Skeletal muscle cell (primary cell): ENCODE data around the gene TMEM201.

Experiments
- DNase-seq: peaks from one replicate; pipeline ENCODE4 v3.0.0-alpha.2; 2010; ENCODE audit warnings: low read depth
- H3K4me3 ChIP-seq: 2 replicates; pipeline ENCODE4 v1.5.1; 2011; ENCODE audit warnings: low read depth, mild to moderate bottlenecking, control low read depth, low read length, moderate library complexity

Gene TMEM201

DNA sequence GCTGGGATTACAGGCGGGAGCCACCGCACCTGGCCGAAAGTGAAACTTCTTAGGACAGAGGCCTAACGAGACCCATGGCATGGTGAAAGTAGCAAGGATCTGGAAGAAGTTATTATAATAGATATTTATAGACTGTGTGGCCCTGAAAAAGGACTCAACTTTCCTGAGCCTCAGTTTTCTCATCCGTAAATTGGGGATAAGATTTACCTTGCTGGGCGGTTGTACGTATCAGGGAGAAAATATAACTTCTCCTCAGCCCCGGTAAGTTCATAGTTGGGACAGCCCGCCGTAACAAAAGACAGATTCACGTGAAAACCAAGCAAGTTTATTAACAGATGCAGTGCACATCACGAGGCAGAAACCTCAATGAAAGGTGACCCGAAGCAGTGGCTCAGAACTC, 57.3 kb downstream of the TMEM201 start:
- no peak overlapping the region for H3K4me3 ChIP-seq
- DNase-seq, result no peak

DNA sequence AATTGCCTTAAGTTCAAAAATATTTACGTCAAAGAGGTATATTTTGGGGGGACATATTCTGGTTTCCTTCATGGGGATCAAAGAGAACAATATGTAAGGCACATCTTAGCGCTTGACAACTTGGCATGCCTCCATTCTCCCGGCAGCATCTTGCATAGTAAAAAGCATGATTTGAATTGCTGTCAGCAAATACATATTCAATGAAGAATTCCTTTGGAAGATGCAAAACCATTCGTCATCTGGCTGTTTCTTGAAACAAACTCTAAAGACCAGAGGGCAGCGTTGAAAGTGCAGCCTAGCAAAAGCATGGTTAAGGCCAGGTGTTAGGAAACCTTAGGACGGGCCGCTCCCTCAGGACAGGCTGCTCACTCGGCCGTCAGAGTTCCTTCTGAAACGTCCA, 59.5 kb downstream of the TMEM201 start:
- no peak overlapping the region for H3K4me3 ChIP-seq
- DNase-seq, result no peak

DNA sequence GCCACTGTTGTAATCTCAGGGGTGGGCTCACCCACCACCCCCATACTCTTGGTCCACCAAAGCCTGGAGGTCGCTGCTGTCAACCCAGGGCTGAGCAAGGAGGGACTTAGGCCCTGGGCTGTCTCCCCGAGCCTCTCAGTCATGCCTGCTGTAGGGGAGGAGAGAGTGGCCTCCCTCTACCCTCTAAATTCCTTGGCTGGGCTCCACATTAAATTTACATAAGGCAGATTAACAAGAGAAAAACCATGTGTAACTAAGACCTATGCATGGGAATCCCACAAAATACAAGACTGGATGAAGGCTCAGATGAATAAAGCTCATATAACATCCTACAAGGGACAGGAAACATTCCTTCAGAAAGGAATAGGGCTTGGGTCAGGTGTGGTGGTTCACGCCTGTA, 61.1 kb downstream of the TMEM201 start:
- no peak for DNase-seq
- no peak overlapping the region for H3K4me3 ChIP-seq

DNA sequence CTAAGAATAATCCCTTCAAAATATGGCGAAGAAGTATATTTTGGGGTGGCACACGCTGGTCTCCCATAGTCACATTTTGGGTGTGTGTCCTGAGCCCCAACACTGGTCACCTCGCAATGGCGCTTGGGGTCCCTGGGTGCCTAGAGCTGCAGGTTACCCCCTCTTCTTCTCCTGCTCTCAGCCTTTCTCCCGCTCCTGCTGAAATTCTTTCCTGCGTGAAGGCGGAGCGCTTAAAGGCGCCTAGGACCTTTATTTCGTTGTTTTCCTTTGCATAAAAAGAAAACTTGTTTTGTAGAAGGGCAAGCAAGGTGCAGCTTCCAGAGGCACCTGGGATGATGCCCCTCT, 62.5 kb downstream of the TMEM201 start:
- peak overlapping the region; percentile 52 for H3K4me3 ChIP-seq
- no peak for DNase-seq

DNA sequence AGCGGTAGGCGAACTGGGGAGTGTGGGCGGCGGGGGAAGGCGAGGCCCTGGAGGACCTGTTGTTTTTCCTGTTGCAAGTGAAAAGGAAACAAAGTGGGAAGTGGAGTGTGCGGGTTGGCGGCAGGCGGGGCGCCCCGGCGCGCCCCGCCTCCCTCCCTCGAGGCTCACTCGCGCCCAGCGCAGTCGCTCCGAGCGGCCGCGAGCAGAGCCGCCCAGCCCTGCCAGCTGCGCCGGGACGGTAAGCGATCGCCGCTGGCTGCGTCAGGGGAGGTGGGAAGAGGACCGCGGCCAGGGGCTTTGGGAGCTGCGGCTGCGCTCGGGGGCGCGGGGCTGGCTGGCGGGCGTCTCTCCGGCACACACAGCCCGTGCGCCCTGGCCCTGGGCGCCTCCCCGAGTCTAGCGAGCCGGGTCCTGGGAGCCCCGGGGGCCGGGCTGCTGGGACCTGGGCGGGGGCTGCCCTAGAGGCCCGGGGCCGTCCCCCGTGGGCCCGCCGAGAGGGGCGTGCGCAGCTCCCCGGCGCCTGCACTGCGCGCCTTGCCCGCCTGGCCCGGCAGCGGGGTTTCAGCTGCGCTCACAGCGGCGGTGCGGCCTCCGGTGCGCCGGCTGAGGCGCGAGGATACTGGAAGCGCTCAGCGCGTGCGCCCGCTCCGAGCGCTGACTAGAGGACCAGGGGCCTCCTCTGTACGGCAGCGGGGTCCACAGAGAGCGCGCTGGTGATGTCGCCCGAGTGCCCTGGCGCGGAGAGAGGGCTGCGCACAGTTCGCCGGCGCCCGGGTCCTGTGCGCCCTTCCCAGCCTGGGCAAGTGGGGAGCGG, 63.1 kb downstream of the TMEM201 start, which contains the start of gene PIK3CD:
Gene PIK3CD (plus strand): TSS at position 167 of the 814 bp plus-strand sequence. CDS start 58,725 bp downstream, outside the sequence.
- no peak for DNase-seq
- H3K4me3 ChIP-seq, result peak within 1 kb of the TSS; percentile 52

DNA sequence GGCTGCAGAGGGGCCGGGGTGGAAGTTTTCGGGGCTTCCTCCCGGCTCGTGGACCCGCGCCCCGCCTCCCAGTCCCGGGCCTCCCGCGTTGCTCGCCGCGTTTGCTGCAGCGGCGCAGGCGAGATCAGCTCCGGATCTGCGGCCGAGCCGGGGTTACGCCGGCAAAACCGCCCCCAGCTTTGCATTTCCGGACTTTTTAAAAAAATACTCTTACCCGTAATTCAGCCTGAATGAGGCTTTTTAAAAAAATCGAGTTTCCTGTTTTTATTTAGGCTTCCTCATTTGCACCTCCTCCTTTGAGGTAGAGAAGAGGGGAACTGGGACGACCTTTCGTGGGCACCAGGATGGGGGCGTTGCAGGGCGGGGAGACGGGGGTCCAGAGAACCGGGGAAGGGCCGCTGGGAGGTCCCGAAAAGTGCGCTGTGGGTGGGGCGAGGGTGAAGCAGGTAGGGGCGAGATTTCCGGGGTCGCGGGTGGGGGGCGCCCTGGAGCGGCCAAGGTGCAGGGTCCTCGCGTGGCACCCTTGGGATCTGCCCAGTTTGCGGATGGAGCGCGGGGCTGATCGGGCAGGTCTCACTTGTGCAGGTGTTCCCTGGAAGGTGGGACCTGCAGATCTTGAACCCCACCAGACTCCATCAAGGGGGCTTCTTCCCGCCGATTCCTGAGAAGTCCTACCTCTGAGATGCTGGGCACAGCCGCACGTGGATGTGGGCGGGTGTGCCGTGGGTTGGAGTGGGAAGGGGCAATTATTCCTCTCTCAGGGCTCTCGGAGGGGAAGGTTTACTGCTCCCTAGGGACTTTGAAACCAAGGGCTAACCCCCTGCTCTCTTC, 63.9 kb downstream of the TMEM201 start:
- H3K4me3 ChIP-seq, result peak overlapping the region; percentile 52
- no peak for DNase-seq

DNA sequence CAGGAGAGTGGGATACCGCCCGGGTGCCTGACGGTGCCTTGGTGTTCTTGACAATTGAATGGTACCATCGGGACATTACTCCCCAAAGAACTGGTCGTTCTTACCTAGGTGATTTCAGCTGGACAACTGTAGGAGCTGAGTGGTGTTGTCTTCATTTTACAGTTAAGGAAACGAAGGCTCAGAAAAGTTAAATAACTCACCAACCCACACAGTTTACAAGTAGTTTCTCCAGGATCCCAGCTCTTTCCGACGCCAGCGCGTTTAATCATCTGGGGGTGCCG, 64.4 kb downstream of the TMEM201 start:
- no peak for DNase-seq
- H3K4me3 ChIP-seq, result no peak overlapping the region

DNA sequence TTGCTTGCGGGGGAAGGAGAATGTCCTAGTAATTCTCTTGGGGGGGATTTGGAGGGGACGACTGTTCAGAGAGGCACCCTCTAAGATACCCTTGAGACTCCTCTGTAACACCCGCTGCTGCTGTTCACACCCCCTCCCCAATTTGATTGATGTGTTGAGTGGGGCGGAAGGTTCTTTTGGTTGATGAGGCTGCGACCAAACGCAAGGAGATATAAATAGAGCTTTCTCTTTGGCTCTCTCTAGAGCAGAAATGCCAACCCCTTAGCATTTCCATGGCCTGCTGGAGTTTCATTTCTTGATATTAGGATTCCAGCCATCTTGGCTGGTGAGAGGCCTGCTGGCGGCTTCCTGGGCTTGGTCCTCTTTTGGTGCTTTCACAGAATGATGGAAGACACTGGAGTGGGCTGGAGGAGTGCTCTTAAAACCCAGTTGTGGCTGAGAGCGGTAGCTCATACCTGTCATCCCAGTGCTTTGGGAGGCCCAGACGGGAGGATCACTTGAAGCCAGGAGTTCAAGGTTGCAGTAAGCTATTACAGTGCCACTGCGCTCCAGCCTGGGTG, 64.9 kb downstream of the TMEM201 start:
- no peak for DNase-seq
- H3K4me3 ChIP-seq, result no peak overlapping the region

DNA sequence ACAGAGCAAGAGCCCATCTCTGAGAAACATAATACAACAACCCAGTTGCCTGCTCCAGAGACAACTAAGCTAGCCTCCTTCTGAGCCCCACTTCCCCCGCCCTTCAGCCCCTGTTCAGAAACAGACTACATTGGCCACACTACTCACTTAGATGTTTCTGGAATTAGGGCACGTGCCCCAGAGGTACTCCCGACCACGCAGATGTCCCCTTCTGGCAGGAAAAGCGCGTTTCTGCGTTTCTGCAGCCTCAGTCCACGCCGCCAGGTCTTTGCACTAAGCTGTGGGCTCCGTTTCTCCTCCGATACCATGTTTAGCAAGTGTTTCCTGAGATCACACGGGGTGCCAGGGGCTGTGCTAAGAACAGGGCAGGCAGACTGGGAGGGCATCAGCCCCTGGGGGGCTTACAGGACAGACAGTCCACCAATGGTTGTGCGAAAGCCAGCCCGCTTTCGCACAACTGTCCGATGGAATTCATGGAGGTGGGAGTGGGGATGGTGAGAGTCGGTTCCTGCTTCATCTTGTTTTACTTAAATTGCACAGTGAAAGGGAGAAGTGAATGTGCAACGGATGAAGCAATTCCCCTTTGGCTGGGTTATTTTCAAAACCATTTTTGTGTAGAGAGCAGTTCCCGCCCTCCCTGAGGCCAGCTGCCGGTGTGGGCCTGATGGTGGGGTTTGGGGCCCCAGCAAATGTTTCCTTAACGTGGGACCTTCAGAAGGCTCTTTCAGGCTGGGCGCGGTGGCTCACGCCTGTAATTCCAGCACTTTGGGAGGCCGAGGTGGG, 65.5 kb downstream of the TMEM201 start:
- DNase-seq, result no peak
- H3K4me3 ChIP-seq, result no peak overlapping the region

DNA sequence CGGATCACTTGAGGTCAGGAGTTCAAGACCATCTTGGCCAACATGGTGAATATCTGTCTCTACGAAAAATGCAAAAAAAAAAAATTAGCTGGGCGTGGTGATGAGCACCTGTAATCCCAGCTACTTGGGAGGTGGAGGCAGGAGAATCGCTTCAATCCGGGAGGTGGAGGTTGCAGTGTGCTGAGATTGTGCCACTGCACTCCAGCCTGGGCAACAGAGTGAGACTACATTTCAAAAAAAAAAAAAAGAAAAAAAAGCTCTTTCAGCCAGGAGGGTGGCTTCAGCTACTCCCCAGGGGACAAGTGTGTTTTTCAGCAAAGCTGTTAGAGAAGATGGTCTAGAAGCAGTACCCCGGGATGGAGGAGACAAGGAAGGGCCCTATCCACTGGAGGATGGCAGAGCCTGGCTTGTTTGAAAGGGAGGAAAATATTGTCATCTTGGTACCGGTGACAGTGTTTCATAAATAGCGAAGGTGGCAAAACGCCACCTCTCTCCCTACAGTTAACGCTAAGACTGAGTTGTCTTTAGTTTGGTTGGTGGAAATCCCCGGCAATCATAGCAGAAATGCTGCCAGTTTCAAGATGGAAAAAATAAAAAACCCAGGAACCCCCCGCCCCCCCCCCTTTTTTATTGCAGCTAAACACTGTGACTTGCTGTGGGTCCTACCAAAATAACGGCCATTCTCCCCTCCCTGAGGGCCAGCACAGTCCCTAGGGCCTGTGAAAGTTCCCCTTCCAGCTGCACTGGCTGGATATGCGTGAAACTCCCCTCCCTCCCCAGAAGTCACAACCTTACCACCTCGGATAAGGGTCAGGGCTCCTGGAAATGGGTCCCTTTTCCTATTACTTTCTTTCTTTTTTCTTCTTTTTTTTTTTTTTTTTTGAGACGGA, 66.4 kb downstream of the TMEM201 start:
- no peak overlapping the region for H3K4me3 ChIP-seq
- DNase-seq, result no peak

DNA sequence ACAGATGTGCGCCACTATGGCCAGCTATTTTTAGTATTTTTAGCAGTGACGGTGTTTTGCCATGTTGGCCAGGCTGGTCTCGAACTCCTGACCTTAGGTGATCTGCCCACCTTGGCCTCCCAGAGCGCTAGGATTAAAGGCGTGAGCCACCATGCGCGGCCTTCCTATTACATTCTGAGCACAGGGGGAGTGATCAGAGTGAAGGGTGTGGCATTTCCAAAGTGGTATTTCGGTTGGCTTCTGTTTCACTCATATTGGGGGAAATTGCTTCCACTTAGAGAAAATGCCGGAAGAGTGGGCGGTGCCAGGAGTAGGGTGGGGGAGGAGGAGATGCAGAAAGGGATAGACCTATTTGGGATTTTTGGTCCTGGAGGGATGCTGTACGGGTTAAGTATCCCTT, 67.1 kb downstream of the TMEM201 start:
- DNase-seq, result no peak
- no peak overlapping the region for H3K4me3 ChIP-seq

DNA sequence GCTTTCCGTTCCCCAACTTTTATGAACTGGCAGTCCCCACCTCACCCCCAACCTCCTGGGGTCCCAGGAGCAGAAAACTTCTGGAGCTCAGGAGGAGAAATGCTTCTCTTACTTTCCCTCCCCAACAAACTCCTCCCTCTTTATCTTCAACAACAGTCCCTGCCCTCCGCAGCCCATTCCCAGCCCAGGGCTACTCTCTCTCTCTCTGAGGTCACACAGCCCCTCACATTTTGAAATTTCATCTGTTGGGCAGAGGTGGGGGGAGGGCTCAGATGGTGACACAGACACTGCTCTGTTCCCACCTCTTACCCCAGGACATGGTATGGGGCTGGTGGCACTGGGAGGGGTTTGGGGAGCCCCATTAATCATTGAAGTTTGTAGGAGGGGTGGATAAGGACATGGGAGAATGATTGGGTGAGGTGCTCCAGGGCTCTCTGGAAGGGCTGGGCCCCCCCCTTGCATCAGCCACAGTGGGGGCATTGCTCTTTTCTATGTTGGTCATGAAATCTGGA, 68.9 kb downstream of the TMEM201 start:
- DNase-seq, result no peak
- no peak overlapping the region for H3K4me3 ChIP-seq

DNA sequence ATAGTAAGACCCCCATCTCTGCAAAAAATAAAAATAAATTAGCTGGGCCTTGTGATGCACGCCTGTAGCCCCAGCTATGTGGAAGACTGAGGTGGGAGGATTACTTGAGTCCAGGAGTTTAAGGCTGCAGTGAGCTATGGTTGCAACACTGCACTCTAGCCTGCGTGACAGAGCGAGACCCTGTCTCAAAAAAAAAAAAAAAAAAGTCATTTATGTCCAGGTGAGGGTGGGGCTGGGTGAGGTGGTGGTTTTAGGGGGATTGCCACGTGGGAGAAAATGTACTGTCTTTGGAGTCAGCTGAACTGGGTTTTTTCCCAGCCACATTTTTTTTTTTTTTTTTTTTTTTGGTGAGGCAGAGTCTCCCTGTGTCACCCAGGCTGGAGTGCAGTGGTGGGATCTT, 69.5 kb downstream of the TMEM201 start:
- no peak for DNase-seq

DNA sequence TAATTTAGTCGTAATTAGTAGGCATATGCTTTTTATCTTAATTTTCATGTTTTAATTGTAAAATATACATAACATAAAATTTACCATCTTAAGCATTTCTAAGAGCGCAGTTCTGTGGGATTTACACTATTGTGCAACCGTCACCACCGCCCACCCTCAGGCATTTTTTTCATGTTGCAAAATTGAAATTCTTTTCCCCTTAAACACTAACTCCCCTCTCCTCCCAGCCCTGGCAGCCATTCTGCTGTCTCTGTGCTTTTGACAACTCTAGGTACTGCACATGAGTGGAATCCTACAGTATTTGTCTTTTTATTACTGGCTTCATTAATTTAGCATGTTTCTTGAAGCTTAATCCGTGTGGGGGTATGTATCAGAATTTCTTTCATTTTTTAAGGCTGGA, 70.6 kb downstream of the TMEM201 start:
- peak; percentile 49 for DNase-seq
- H3K4me3 ChIP-seq, result no peak overlapping the region

More for the DNA sequence above, 69.5 kb downstream of the TMEM201 start:
- no peak overlapping the region for H3K4me3 ChIP-seq

DNA sequence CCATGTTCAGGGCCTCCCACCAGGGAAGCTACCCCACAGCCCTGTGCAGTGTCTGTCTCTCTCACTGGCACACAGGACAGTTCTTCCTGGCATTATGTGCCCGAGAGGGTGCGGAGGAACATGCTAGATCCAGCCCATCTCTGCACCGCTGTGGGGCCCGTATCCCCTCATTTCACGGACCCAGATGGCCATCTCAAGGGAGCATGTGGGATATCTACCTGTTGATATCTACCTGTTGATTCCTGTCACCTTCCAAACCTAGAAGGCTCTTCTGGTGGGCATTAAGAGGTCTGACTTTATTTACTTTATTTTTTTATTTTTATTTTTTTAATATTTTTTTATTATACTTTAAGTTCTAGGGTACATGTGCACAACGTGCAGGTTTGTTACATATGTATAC, 74.5 kb downstream of the TMEM201 start:
- H3K4me3 ChIP-seq, result no peak overlapping the region
- DNase-seq, result no peak
